Coronary artery (tissue), 2 donors: ENCODE results near the gene SGF29.

Source experiments
- DNase-seq: peaks from one replicate; pipeline ENCODE4 v3.0.0-alpha.2; 2017; ENCODE audit warnings: low spot score
- H3K27ac ChIP-seq, 2 donors: fragments of 200-600 bp; sonication (generic); one replicate each; pipeline ENCODE4 v1.5.1; 2016 to 2019
- H3K4me3 ChIP-seq: fragments of 200-600 bp; sonication (generic); 2 replicates; pipeline ENCODE4 v1.5.1; 2016; ENCODE audit warnings: mild to moderate bottlenecking, moderate library complexity
- TF ChIP-seq, protein P1 (sequence below): fragments of 200-600 bp; sonication (generic); IDR thresholded peaks from one replicate; pipeline ENCODE4 v1.5.1; 2019; ENCODE audit warnings: antibody characterized with exemption

The SGF29 gene

DNA sequence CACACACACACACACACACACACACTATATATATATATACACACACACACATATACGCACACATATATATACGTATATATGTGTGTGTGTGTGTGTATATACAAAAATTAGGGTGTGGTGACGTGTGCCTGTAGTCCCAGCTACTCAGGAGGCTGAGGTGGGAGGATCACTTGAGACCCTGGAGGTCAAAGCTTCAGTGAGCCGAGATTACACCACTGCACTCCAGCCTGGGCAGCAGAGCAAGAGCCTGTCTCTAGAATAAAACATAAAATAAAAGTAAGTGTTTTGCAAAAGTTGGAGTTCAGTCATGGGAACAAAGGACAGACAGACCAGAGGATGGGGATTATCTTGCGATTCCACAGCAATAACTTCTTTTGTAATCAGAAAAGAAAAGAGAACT lies 25.7 kb upstream of the SGF29 start:
- Histone ChIP-seq H3K4me3 (no peak overlapping the region), H3K27ac (no peak overlapping the region)
- TF ChIP-seq, protein P1, sequence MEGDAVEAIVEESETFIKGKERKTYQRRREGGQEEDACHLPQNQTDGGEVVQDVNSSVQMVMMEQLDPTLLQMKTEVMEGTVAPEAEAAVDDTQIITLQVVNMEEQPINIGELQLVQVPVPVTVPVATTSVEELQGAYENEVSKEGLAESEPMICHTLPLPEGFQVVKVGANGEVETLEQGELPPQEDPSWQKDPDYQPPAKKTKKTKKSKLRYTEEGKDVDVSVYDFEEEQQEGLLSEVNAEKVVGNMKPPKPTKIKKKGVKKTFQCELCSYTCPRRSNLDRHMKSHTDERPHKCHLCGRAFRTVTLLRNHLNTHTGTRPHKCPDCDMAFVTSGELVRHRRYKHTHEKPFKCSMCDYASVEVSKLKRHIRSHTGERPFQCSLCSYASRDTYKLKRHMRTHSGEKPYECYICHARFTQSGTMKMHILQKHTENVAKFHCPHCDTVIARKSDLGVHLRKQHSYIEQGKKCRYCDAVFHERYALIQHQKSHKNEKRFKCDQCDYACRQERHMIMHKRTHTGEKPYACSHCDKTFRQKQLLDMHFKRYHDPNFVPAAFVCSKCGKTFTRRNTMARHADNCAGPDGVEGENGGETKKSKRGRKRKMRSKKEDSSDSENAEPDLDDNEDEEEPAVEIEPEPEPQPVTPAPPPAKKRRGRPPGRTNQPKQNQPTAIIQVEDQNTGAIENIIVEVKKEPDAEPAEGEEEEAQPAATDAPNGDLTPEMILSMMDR, result no peak
- DNase-seq, result no peak

DNA sequence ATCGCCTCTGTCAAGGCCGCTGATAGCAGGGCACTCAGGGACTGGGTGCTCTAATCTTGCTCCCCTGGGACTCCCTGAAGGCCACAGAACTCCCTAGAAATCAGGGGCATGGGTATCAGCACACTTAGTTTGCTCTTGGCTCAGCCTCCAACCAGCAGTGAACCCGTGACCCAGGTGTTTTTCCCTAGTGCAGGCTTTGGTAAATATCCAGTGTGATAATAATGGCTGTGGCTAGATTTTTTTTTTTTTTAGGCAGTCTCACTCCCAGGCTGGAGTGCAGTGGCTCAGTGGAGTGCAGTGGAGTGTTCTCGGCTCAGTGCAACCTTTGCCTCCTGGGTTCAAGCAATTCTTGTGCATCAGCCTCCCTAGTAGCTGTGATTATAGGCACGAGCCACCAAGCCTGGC lies 25.3 kb upstream of the SGF29 start:
- DNase-seq, result no peak
- TF ChIP-seq, protein P1, result no peak
- no peak overlapping the region for H3K27ac ChIP-seq
- no peak overlapping the region for H3K4me3 ChIP-seq

DNA sequence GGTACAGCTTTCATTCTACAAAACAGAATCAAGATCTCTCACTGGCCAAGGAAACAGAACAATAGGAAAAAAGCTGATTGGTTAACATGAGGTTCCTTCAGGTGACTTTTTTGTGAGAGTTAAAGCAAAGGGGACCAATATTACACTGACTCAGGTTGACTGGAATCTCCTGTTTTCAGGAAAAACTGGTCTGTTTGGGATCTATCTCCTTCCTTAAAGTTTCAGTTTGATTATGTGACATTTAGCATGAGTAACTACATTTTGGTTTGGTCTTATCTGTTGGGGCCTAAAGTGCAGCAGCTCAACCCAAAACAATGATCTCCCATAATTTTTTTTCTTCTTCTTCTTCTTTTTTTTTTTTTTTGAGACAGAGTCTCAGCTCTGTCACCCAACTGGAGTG lies 24.6 kb upstream of the SGF29 start:
- Histone ChIP-seq H3K27ac (no peak overlapping the region), H3K4me3 (no peak overlapping the region)
- no peak for DNase-seq
- TF ChIP-seq, protein P1, result no peak

DNA sequence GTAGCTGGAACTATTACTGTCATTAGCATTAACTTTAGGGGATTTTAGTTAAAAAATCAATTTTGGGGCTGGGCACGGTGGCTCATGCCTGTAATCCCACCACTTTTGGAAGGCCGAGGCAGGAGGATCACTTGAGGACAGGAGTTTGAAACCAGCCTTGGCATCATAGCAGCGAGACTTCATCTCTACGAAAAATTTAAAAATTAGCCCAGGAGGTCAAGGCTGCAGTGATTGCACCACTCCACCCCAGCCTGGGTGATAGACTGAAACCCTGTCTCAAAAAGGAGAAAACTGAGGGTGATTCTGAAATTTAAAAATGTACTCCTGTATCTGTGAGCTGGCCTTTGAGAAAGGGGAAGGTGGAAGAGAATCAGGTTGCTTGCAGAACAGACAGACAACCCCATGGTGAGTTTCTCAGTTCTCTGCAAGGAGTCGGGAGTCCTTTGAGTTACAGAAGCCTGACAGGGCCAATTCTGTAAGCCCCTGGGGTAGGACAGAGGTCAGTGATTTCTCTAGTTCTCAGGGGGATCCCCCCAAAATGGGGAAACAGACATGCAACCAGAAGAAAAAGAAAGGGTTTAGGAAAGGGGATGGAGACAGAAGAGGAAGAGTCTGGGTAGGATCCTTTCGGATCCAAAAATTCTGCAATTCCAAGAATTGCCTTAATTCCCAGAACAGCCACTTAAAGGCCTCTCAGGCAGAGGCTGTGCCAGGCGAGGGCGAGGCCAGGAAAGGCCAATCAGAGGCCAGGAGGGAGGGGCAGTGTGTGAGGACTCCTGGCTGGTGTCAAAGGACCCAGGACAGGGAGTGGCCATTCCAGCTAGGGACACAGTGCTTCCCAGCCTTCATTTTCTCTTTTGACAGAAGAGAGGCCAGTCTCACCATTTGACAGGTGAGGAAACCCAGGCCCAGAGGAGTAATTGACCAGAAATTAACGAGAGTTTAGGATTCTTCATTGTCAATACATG lies 21.7 kb upstream of the SGF29 start:
- DNase-seq, result peak; percentile 87
- Histone ChIP-seq H3K4me3 (no peak overlapping the region), H3K27ac (peak overlapping the region; percentile 40 to 73)
- TF ChIP-seq, protein P1, result no peak

DNA sequence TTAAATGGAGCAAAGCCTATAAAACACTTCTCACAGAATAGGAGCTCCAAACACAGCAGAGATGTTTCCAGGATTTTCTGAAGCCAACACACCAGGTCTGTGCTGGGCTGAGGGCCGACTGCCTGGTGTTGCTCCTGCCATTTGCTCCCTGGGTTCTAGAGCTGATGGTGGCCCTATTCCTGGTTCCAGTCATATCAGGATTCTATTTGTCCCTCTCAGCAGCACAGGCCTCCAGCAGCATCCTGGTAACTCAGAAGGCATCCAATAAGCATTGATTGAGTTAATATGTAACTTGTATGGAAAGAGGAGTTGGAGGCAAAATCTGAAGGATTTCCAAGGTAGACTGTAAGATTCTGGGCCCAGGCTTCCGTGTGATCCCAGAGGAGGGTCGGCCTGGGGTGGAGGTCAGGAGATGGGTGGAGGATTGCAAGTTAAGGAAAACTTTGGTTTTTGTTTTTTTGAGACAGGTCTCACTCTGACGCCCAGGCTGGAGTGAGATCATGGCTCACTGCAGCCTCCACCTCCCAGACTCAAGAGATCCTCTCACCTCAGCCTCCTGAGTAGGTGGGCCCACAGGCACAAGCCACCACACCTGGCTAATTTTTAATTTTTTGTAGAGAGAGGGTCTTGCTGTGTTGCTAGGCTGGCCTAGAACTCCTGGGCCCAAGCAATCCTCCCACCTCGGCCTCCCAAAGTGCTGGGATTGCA lies 20.6 kb upstream of the SGF29 start:
- TF ChIP-seq, protein P1, result no peak
- no peak for DNase-seq
- Histone ChIP-seq H3K27ac (peak overlapping the region; percentile 0 to 73), H3K4me3 (no peak overlapping the region)

DNA sequence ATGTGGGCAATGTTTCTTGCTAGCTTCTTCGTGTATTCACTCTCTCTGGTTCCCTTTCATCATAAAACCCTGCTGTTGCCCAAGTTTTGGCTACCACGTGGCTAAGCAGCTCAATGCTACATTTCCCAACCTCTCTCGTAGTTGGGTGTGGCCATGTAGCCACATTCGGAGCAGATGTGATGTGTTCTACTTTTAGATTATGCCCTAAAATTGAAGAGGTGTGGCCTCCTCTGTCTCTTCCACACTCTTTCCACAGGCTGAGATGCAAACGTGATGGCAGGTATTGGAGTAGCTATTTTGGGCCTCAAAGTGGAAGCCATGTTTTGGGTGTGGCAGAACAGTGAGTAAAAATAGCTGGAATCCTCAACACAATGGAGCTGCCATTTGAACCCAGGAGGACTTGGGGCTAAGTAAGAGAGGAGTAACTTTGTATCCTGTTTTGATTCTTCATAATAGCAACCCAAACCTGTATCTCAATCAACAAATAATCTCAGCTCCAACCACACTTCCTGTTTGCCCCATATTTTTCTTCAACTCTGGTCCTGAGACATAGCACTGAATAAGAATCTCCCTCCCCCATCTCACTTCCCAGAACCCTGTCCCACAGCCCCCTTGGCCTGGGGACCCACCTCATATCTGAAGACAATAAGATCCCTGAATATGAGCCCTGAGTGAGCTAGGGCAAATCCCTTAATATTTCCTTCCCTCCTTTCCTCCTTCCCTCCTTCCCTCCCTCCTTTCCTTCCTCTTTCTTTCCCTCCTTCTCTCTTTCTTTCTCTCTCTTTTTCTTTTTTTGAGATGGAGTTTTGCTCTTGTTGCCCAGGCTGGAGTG lies 19.0 kb upstream of the SGF29 start:
- TF ChIP-seq, protein P1, result no peak
- Histone ChIP-seq H3K4me3 (no peak overlapping the region), H3K27ac (peak overlapping the region in 1 of 2 donors; percentile 73)
- DNase-seq, result peak; percentile 81
